H1 (cell line): ENCODE measurements around the gene ACTR6. TPM values are rescaled to one million over a fixed set of nuclear protein-coding genes. Genes with fewer than 3 reads are reported as not detected.

Experiments
- ATF2 ChIP-seq: IDR thresholded peaks from 2 replicates; pipeline ENCODE4 v1.6.1; 2012; ENCODE audit warnings: low read length, inconsistent platforms
- CBX5 ChIP-seq: fragments of 300-800, 300-1000 bp; sonication (generic); IDR thresholded peaks from 2 replicates; pipeline ENCODE4 v1.7.1; 2016; ENCODE audit warnings: antibody characterized with exemption, low read length, low read depth
- CREB1 ChIP-seq: IDR thresholded peaks from 2 replicates; pipeline ENCODE4 v1.6.1; 2012; ENCODE audit warnings: inconsistent platforms
- EP300 ChIP-seq, 2 experiments: IDR thresholded peaks; 1 replicate in 1 of 2; 2 replicates in 1 of 2; pipeline ENCODE4 v1.6.1; 2011 to 2012; ENCODE audit warnings: low read depth in 2 of 2, low read length in 2 of 2, mild to moderate bottlenecking in 2 of 2, borderline replicate concordance in 1 of 2, inconsistent platforms in 1 of 2, moderate library complexity in 1 of 2
- MAX ChIP-seq: IDR thresholded peaks from 2 replicates; pipeline ENCODE4 v1.6.1; 2012; ENCODE audit warnings: inconsistent platforms
- NRF1 ChIP-seq: IDR thresholded peaks from 2 replicates; pipeline ENCODE4 v1.6.1; 2011; ENCODE audit warnings: mild to moderate bottlenecking, low read depth, low read length, improper control_type of control experiment
- POU5F1 ChIP-seq: IDR thresholded peaks from 2 replicates; pipeline ENCODE4 v1.6.1; 2011; ENCODE audit warnings: low read depth, mild to moderate bottlenecking, low read length, moderate library complexity
- RAD21 ChIP-seq, 2 experiments: IDR thresholded peaks in 1 of 2; conservative IDR thresholded peaks in 1 of 2; 2 replicates each; pipeline ENCODE4 v1.6.1; 2011; ENCODE audit warnings: low read depth in 2 of 2, low read length in 2 of 2, improper control_type of control experiment in 1 of 2, inconsistent platforms in 1 of 2, mild to moderate bottlenecking in 1 of 2, moderate library complexity in 1 of 2
- RBBP5 ChIP-seq: IDR thresholded peaks from 2 replicates; pipeline ENCODE4 v1.7.1; 2012; ENCODE audit warnings: low read depth, mild to moderate bottlenecking, inconsistent platforms, low read length, moderate library complexity, borderline replicate concordance
- RXRA ChIP-seq: IDR thresholded peaks from 2 replicates; pipeline ENCODE4 v1.6.1; 2011; ENCODE audit warnings: low read depth, mild to moderate bottlenecking, low read length, moderate library complexity; ENCODE audit not compliant: insufficient read depth
- TBP ChIP-seq: IDR thresholded peaks from 2 replicates; pipeline ENCODE4 v1.6.1; 2011; ENCODE audit warnings: low read depth, low read length, improper control_type of control experiment
- TEAD4 ChIP-seq: IDR thresholded peaks from 2 replicates; pipeline ENCODE4 v1.6.1; 2012; ENCODE audit warnings: low read depth, low read length, inconsistent platforms, mixed read lengths
- polyA plus RNA-seq, 7 experiments: library from polyadenylated mRNA; depleted of rRNA in 3 of 7; stranded (reverse) in 5 of 7; unstranded in 2 of 7; fragments of >200 nt in 5 of 7; fragments of 200-250 nt in 2 of 7; gene quantifications; 1 replicate in 5 of 7; 2 replicates in 1 of 7; 4 replicates in 1 of 7; pipeline versions ENCODE4 v1.2.1 to v1.2.3, GENCODE V29; 2011 to 2013; ENCODE audit warnings: missing spikeins in 2 of 7, mixed read lengths in 2 of 7
- total RNA-seq: library from RNA; stranded (reverse); fragmentation: NEBNext Ultra II Directional; extraction: Animal tissue kit (Norgen Biotek cat#: 25700); gene quantifications from 2 replicates; pipeline ENCODE4 v1.2.1, GENCODE V29; 2021
- TF ChIP-seq, protein P1 (sequence below): IDR thresholded peaks from 2 replicates; pipeline ENCODE4 v1.6.1; 2012; ENCODE audit warnings: inconsistent platforms

Gene ACTR6
- total and polyA plus RNA-seq, 2 of the 8 experiments (the other 6 are each of a cell fraction or from before 2014, with no cell fraction given), result 10.2 to 36.8 TPM

DNA sequence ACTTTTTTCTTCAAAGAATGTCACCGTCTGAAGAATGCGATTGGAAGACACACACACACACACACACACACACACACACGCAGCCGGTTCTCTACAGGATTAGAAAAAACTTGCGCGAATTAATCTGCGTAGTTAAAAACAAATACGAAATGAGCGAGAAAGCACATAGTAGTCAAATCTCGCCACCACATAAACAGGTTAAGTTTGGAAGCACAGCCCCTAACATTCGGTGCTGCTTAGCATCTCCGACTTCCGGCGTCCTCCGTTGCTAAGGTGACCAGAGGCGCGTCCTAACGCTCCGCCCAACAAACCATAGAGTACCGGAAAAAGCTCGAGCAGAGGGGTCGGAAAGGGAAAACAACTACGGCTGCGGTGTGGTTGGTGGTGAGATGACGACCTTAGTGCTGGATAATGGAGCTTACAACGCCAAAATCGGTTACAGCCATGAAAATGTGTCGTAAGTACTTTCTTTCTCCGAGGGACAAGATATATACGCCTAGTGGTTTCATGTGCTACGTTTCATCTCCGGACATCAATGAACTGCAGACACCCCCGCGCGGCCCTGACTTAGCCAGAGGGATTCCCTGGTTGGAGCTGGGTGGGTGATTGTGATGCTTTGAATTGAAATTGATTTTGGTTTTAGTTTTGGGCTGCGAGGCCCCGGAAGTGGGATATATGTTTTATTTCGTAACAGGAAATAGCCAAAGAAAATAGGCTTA is at the start of gene ACTR6 (continued):
- TF ChIP-seq RXRA, result no peak
- 0 out of 3 replicates have a peak, but pooled peaks of 1 of the 2 experiments have one; percentile 56 for TF ChIP-seq EP300 (IDR thresholded peaks at IDR 0.05; ENCODE audit: borderline replicate concordance in 1 of 2, low read depth in 2 of 2, low read length in 2 of 2)
- peak; percentile 88 for TF ChIP-seq ATF2
- peak; percentile 89 for TF ChIP-seq TBP
- peak; percentile 72 for TF ChIP-seq CREB1
- no peak for TF ChIP-seq RAD21 (IDR thresholded peaks at IDR 0.05 in 1 of 2, conservative IDR thresholded peaks at IDR 0.05 in 1 of 2; ENCODE audit: low read depth in 2 of 2, low read length in 2 of 2)
- peak; percentile 75; the same call in 1 of the 2 replicates for TF ChIP-seq RBBP5
- TF ChIP-seq POU5F1, result no peak
- TF ChIP-seq NRF1, result no peak
- no peak for TF ChIP-seq CBX5
- TF ChIP-seq TEAD4, result no peak
- TF ChIP-seq MAX, result peak; percentile 51; the same call in 1 of the 2 replicates
- TF ChIP-seq, protein P1, sequence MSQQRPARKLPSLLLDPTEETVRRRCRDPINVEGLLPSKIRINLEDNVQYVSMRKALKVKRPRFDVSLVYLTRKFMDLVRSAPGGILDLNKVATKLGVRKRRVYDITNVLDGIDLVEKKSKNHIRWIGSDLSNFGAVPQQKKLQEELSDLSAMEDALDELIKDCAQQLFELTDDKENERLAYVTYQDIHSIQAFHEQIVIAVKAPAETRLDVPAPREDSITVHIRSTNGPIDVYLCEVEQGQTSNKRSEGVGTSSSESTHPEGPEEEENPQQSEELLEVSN, result no peak
